Measurements from ENCODE around the gene C4orf51. TPM values are rescaled to one million over a fixed set of nuclear protein-coding genes. Genes with fewer than 3 reads are reported as not detected.

Gene C4orf51
- total and polyA plus RNA-seq, 2 donors (not counting 1 experiment from before 2014, with no cell fraction given): not detected

GRCh38 chr4:145698507-145698906 is 18.6 kb downstream of the C4orf51 start:
- H3K4me3 ChIP-seq (ENCODE audit: control extremely low read depth in 1 of 5, extremely low read depth in 1 of 5, insufficient read depth in 1 of 5, low read depth in 2 of 5, low read length in 4 of 5): no peak overlapping the region
- Mint-ChIP-seq H3K4me3 (no peak overlapping the region), H3K27me3 (peaks cover 17% of the 10 kb centered on the region), H3K9me3 (ENCODE audit: insufficient read depth) (no peaks in the 10 kb centered on the region), H3K4me1 (no peaks in the 10 kb centered on the region), H3K27ac (no peak overlapping the region)
- DNase-seq (no peak), ATAC-seq (ENCODE audit: low read depth) (no peak)
- POLR2A ChIA-PET: no interaction called here
- H3K27me3 ChIP-seq (replicated peaks in 1 of 4; ENCODE audit: control extremely low read depth in 1 of 4, control insufficient read depth in 3 of 4, insufficient read depth in 4 of 4, low read length in 3 of 4): no peaks in the 10 kb centered on the region
- no peaks in the 10 kb centered on the region for H3K36me3 ChIP-seq (replicated peaks in 1 of 2; ENCODE audit: control extremely low read depth in 1 of 2, control insufficient read depth in 1 of 2, extremely low read depth in 1 of 2, insufficient read depth in 2 of 2, low read length in 1 of 2)
- H3K79me2 ChIP-seq (ENCODE audit: control insufficient read depth, insufficient read depth, low read length): no peaks in the 10 kb centered on the region
- no peak for TF ChIP-seq EZH2 (IDR thresholded peaks at IDR 0.05; ENCODE audit: borderline replicate concordance, insufficient read depth, low read depth, low read length, poor library complexity, severe bottlenecking)
- TF ChIP-seq, protein P1, sequence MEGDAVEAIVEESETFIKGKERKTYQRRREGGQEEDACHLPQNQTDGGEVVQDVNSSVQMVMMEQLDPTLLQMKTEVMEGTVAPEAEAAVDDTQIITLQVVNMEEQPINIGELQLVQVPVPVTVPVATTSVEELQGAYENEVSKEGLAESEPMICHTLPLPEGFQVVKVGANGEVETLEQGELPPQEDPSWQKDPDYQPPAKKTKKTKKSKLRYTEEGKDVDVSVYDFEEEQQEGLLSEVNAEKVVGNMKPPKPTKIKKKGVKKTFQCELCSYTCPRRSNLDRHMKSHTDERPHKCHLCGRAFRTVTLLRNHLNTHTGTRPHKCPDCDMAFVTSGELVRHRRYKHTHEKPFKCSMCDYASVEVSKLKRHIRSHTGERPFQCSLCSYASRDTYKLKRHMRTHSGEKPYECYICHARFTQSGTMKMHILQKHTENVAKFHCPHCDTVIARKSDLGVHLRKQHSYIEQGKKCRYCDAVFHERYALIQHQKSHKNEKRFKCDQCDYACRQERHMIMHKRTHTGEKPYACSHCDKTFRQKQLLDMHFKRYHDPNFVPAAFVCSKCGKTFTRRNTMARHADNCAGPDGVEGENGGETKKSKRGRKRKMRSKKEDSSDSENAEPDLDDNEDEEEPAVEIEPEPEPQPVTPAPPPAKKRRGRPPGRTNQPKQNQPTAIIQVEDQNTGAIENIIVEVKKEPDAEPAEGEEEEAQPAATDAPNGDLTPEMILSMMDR (IDR thresholded peaks at IDR 0.05): no peak
- H3K9me3 ChIP-seq (ENCODE audit: control extremely low read depth in 1 of 3, control insufficient read depth in 2 of 3, insufficient read depth in 1 of 3, low read length in 2 of 3): no peaks in the 10 kb centered on the region
- intact Hi-C loops (cut with micrococcal nuclease): no loop called here
- H4K20me1 ChIP-seq (ENCODE audit: control insufficient read depth, insufficient read depth, low read length, poor library complexity, severe bottlenecking): no peaks in the 10 kb centered on the region
- H3K4me1 ChIP-seq (ENCODE audit: control insufficient read depth in 2 of 2, insufficient read depth in 2 of 2, low read length in 2 of 2): no peaks in the 10 kb centered on the region
- no peak overlapping the region for H2AFZ ChIP-seq (ENCODE audit: insufficient read depth, low read depth, low read length, poor library complexity, severe bottlenecking)
- CTCF ChIA-PET: no interaction called here
- H3K4me2 ChIP-seq (replicated peaks; ENCODE audit: low read depth, low read length, poor library complexity, severe bottlenecking): no peak overlapping the region
- WGBS (ENCODE audit: insufficient coverage): no CpG with 5 or more reads among the region's 2 CpGs
- H3K9ac ChIP-seq (ENCODE audit: low read length): no peak overlapping the region
- no peak overlapping the region for H3K27ac ChIP-seq (ENCODE audit: low read length in 2 of 2)

DNA sequence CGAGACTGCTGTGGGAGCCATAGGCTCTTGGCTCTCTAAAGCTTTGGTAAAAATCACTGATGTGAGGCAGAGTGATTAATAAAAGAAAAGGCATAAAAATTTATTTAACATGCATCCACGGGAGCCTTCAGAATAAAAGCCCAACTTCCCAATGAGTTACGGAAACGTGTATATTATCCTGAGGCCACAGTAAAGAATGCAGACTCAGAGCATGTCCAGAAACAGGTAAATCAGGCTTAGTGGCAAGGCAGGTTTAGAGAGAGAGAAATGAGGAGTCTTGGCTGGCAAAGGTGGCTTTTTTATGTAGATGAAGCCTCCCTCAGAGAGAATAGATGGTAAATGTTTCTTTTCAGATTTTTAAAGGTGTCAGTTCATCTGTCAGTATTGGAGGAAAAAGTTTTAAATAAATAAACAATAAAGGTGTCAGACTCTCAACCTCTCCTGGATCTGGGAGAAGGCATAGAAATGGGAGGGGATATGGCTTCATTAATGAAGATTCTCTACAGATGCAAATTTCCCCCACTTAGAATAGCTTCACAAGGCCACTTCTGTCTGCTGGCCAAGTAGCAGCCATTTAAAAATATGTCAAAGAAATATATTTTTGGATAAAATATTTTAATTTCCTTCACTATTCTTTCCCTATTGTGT is 24.0 kb downstream of the C4orf51 start:
- peaks cover 21% of the 10 kb centered on the region for H3K27me3 Mint-ChIP-seq
- H3K27ac Mint-ChIP-seq: no peak overlapping the region
- intact Hi-C loops (cut with micrococcal nuclease): no loop called here
- Histone ChIP-seq H2AFZ (ENCODE audit: insufficient read depth, low read depth, low read length, poor library complexity, severe bottlenecking) (no peak overlapping the region), H3K4me3 (ENCODE audit: control extremely low read depth in 1 of 5, extremely low read depth in 1 of 5, insufficient read depth in 1 of 5, low read depth in 2 of 5, low read length in 4 of 5) (no peak overlapping the region), H3K27me3 (replicated peaks in 1 of 4; ENCODE audit: control extremely low read depth in 1 of 4, control insufficient read depth in 3 of 4, insufficient read depth in 4 of 4, low read length in 3 of 4) (no peaks in the 10 kb centered on the region), H3K27ac (ENCODE audit: low read length in 2 of 2) (no peak overlapping the region), H3K36me3 (replicated peaks in 1 of 2; ENCODE audit: control extremely low read depth in 1 of 2, control insufficient read depth in 1 of 2, extremely low read depth in 1 of 2, insufficient read depth in 2 of 2, low read length in 1 of 2) (no peaks in the 10 kb centered on the region), H3K9ac (ENCODE audit: low read length) (no peak overlapping the region), H3K4me1 (ENCODE audit: control insufficient read depth in 2 of 2, insufficient read depth in 2 of 2, low read length in 2 of 2) (no peaks in the 10 kb centered on the region), H3K9me3 (ENCODE audit: control extremely low read depth in 1 of 3, control insufficient read depth in 2 of 3, insufficient read depth in 1 of 3, low read length in 2 of 3) (no peaks in the 10 kb centered on the region), H4K20me1 (ENCODE audit: control insufficient read depth, insufficient read depth, low read length, poor library complexity, severe bottlenecking) (no peaks in the 10 kb centered on the region), H3K79me2 (ENCODE audit: control insufficient read depth, insufficient read depth, low read length) (no peaks in the 10 kb centered on the region), H3K4me2 (replicated peaks; ENCODE audit: low read depth, low read length, poor library complexity, severe bottlenecking) (no peak overlapping the region)
- DNase-seq (no peak), ATAC-seq (ENCODE audit: low read depth) (no peak)
- WGBS (ENCODE audit: insufficient coverage): 100% methylated on average over 2 of the region's 4 CpGs
- H3K4me1 Mint-ChIP-seq: no peaks in the 10 kb centered on the region
- POLR2A ChIA-PET: no interaction called here
- H3K9me3 Mint-ChIP-seq (ENCODE audit: insufficient read depth): no peaks in the 10 kb centered on the region
- H3K4me3 Mint-ChIP-seq: no peak overlapping the region
- CTCF ChIA-PET: no interaction called here
- no peak for TF ChIP-seq EZH2 (IDR thresholded peaks at IDR 0.05; ENCODE audit: borderline replicate concordance, insufficient read depth, low read depth, low read length, poor library complexity, severe bottlenecking)
- TF ChIP-seq, protein P1 (IDR thresholded peaks at IDR 0.05): no peak

Data from B cell (primary cell).